ENCODE data around the gene IDNK.

DNA sequence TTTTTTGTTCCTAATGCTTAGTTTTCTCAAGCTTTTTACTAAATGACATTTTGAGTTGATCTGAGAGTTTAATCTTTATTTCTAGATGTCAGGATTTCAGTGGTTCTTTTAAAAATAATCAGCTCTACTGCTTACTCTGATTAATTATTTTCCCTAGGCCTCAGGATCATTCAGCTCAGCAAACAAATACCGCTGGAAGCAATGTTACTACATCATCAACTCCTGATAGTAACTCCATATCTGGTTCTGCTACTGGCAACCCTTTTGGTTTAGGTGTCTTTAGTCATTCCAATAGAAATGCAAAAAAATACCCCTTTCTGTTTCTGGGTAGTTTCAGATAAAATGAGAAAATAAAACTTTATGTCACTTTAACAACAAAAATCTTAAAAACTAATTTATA is 5.6 kb upstream of the IDNK start:
- TF ChIP-seq CTCF (IDR thresholded peaks at IDR 0.05), result no peak
- TF ChIP-seq POLR2A (IDR thresholded peaks at IDR 0.05), result no peak

Measured in adrenal gland (tissue), 5 donors.